ENCODE measurements around the gene GATA6. TPM values are rescaled to one million over a fixed set of nuclear protein-coding genes. Genes with fewer than 3 reads are reported as not detected.
A peak's percentile ranks its signal among the peaks of the same experiment; 100 is the strongest.

GATA6 gene
- total RNA-seq, 1 donor from 2014 or later = 22.1 TPM

GRCh38 chr18:22170421-22171257 lies 1.2 kb downstream of the GATA6 start:
- DNase-seq = peak; percentile 70
- Histone ChIP-seq H3K27ac (peak overlapping the region; percentile 97), H3K9me3 (no peaks in the 10 kb centered on the region), H3K4me1 (peaks cover 30% of the 10 kb centered on the region), H3K27me3 (ENCODE audit: low read depth) (peaks cover 62% of the 10 kb centered on the region), H3K36me3 (peaks cover 4% of the 10 kb centered on the region), H3K4me3 (peak overlapping the region; percentile 79)
- ATAC-seq = peak; percentile 9 to 17
- TF ChIP-seq CTCF (IDR thresholded peaks at IDR 0.05) = no peak
- intact Hi-C loops (cut with DNase I) = no loop called here

DNA sequence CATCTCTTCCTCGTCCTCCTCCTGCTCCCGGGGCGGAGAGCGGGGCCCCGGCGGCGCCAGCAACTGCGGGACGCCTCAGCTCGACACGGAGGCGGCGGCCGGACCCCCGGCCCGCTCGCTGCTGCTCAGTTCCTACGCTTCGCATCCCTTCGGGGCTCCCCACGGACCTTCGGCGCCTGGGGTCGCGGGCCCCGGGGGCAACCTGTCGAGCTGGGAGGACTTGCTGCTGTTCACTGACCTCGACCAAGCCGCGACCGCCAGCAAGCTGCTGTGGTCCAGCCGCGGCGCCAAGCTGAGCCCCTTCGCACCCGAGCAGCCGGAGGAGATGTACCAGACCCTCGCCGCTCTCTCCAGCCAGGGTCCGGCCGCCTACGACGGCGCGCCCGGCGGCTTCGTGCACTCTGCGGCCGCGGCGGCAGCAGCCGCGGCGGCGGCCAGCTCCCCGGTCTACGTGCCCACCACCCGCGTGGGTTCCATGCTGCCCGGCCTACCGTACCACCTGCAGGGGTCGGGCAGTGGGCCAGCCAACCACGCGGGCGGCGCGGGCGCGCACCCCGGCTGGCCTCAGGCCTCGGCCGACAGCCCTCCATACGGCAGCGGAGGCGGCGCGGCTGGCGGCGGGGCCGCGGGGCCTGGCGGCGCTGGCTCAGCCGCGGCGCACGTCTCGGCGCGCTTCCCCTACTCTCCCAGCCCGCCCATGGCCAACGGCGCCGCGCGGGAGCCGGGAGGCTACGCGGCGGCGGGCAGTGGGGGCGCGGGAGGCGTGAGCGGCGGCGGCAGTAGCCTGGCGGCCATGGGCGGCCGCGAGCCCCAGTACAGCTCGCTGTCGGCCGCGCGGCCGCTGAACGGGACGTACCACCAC lies 2.1 kb downstream of the GATA6 start:
- intact Hi-C loops (cut with DNase I) = no loop called here
- peaks cover 58% of the 10 kb centered on the region for H3K27me3 ChIP-seq (ENCODE audit: low read depth)
- no peak for DNase-seq

DNA sequence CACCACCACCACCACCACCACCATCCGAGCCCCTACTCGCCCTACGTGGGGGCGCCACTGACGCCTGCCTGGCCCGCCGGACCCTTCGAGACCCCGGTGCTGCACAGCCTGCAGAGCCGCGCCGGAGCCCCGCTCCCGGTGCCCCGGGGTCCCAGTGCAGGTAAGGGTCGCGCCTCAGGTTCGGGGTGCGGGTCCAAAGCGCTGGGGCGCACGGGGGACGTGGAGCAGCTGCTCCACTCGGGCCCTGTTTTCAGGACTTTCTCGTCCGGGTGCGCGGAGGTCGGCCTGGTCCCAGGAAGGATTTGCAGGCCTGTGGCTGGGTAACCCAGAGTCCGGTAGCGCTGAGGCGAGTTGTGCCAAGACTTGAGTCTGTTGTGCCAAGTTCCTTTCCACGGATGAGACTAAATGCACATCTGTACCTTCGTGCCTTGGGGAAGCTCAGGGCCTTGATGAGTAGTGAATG lies 2.8 kb downstream of the GATA6 start:
- Histone ChIP-seq H3K27ac (peak overlapping the region; percentile 75), H3K27me3 (ENCODE audit: low read depth) (peaks cover 57% of the 10 kb centered on the region)

More for the DNA sequence above, 2.1 kb downstream of the GATA6 start:
- TF ChIP-seq CTCF (IDR thresholded peaks at IDR 0.05) = no peak
- Histone ChIP-seq H3K9me3 (no peaks in the 10 kb centered on the region), H3K4me3 (peak overlapping the region; percentile 79), H3K4me1 (peaks cover 30% of the 10 kb centered on the region), H3K36me3 (peaks cover 4% of the 10 kb centered on the region), H3K27ac (peak overlapping the region; percentile 97)
- no peak for ATAC-seq

GRCh38 chr18:22172594-22173049 lies 3.2 kb downstream of the GATA6 start:
- peaks cover 30% of the 10 kb centered on the region for H3K4me1 ChIP-seq

More for the DNA sequence above, 2.8 kb downstream of the GATA6 start:
- Histone ChIP-seq H3K9me3 (no peaks in the 10 kb centered on the region), H3K36me3 (peaks cover 7% of the 10 kb centered on the region), H3K4me3 (peak overlapping the region; percentile 79), H3K4me1 (peaks cover 30% of the 10 kb centered on the region)
- ATAC-seq = no peak
- TF ChIP-seq CTCF (IDR thresholded peaks at IDR 0.05) = no peak
- intact Hi-C loops (cut with DNase I) = no loop called here
- DNase-seq = peak; percentile 46

More at GRCh38 chr18:22172594-22173049, 3.2 kb downstream of the GATA6 start:
- ATAC-seq = no peak
- intact Hi-C loops (cut with DNase I) = no loop called here
- Histone ChIP-seq H3K27me3 (ENCODE audit: low read depth) (peaks cover 53% of the 10 kb centered on the region), H3K36me3 (peaks cover 7% of the 10 kb centered on the region), H3K9me3 (no peaks in the 10 kb centered on the region), H3K4me3 (peak overlapping the region; percentile 79), H3K27ac (peak overlapping the region; percentile 75)
- peak; percentile 51 for DNase-seq
- TF ChIP-seq CTCF (IDR thresholded peaks at IDR 0.05) = no peak

Measured in lower lobe of right lung (tissue), 2 donors.